NK-92 (cell line): ENCODE results near the gene CCDC146.
"Not testable (repeated sequence)": the region's sequence is repeated elsewhere in the genome, so short reads cannot be mapped to it uniquely, and the experiment has no call there.

Source experiments
- DNase-seq: peaks from one replicate; lab custom pipeline; 2025; ENCODE audit not compliant: unreplicated experiment; lab: John Stamatoyannopoulos, UW

Gene CCDC146

DNA sequence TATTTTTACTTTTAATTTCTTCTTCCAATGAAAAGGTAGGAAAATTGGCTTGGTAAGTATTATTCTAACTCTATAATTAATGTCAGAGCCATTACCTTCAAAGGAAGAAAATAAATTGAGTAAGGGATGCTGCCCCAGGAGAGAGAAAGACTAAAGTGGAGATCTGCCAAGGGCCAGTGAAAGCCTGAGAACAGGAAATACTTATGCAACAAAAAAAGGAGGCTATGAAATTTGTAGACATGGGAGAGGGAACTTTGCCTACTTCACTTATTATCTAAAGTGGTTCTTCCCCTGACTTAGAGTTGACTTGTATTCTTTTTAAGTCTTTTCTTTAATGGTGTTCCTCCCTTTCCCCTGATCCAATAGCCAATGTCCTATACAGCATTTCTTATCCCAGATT, 29.8 kb downstream of the CCDC146 start:
- not testable (repeated sequence) for DNase-seq

DNA sequence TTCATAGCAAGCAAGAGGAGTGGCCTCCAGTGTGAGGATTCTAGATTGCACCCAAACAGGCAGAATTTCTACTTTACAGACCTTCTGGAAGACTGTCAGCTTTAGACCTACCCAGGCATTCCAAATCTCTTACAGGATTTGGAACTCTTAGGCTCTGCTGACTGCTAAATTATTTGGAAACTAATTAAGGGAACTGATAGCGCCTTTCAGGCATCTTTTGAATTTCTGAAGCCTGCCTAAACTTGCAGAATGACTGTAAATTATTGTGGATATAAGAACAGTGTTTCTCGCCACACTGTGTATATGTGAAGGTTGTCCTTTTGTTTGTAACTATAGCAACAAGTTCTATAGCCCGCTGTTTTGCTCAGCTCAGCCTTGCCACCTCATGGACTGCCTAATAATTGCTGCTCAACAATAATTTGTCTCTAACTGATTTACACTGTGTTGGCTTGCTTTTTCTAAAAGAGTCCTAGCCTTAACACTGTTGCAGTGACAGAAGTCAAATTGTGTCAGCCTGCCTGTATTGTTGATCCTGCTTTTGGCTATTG, 32.6 kb downstream of the CCDC146 start:
- DNase-seq, result not testable (repeated sequence)

DNA sequence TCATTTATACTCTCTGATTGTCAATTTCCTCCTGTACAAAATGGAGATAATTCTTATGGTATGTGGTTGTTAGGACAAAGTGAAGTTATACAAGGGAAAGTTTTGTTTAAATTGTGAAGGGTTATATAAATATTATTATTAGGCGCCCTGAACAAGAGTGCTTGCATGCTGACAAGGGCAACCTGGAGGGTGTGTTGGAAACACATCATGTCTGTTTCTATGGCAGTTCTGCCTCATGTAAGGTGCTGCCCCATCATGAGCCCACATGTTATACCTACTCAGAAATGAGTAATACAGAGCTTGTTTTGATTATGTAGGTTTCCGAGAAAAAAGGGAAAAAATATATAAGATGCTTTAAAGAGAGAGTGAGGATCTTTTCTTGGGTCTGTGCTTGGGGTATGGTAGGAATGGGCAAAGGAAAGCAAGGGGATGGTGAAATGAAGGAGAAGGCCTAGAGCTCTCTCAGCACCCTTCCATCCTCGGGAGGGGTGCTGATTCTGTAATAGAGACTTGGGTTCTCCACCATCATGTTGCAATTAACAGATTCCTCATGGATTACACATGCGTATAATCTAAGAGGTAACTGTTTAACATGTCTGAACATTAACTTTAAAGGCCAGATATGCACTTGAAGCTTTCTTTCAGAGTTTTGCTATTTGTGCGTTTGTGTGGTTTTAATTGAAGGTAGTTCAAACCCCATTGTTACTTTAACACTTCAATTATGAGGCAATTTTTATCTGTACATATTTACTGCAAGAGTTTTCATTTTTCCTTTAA, 33.4 kb downstream of the CCDC146 start:
- not testable (repeated sequence) for DNase-seq

DNA sequence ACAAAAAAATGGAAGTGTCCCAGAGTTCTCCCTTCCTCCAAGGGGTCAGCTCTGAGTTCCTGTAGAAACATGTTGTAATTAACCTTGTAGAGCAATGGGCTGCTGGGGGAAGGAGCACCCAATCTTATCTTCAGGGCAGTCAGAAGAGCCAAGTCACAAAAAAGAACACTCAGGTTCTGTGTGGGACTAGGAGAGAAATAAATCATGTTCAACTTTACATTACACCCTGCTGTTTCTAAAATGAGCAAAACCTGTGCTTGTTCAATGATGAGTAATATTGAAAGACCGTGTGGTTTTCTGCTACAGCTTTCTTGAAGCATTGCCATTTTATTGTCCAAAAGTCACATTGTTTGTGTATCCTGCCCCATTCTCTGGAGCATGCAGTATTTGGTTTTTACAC, 34.6 kb downstream of the CCDC146 start:
- DNase-seq, result not testable (repeated sequence)

DNA sequence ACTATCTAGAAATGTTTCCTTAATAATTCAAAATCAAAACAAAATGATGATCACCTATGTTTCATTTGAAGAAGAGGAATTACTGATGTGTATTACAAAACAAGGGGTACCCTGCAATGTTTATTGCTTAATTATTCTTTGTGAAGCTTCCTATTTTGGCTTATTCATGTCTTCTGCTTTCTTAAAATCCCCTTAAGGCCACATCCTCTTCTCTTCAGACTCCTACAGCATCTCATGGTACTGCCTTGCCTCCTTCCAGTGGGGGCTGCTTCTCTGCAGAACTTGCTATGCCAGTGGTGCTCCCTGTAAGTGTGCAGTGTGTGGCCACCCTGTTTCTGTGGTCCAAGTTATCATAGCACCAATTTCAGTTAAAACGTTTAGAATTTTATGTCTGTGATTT, 35.0 kb downstream of the CCDC146 start:
- no peak for DNase-seq

DNA sequence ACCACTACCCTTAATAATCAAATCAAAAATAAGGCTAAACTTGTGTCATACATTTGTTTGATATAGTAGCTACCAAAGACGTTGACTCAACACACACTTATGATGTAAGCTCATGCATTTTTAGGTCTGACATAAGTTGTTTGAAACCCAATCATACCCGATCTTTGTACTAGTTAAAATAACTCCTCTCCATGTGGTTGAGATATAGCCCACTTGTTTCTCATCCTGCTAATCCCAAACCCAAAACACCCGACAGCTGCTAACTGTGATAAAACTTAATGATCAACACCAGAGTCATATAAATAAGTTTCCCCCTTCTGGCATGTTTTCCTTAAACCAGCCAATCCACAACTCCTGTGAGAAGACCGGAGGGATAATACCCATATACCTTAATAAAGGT, 48.7 kb downstream of the CCDC146 start:
- not testable (repeated sequence) for DNase-seq

DNA sequence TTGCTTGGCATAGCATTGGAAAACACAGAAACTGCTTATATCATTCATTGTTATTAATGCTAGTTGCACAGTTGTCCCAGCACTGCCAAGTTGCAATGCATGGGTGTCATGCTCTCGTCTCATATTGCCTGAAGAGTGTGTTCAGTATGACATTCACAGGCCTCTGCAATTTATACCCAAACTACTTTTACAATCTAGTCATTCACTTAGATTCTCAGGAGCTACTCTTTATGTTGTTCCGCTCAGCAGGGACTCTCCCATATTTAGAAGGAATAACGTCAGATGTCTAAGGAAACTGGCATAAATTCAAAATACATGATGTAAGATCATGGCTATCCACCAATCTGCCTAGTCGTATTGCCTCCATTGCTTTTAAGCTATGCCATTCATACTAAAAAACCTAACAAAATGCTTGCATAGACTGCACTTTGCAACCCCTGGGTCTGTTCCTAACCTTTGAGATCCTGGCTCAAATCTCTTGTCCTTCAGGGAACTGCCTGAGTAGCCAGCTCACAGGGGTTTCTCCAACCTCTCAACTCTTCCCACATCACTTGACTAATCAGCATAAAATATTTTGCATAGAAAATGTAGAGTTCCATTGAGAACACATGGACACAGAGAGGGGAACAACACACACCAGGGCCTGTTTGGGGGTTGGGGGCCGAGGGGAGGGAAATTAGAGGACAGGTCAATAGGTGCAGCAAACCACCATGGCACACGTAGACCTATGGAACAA, 50.2 kb downstream of the CCDC146 start:
- not testable (repeated sequence) for DNase-seq

DNA sequence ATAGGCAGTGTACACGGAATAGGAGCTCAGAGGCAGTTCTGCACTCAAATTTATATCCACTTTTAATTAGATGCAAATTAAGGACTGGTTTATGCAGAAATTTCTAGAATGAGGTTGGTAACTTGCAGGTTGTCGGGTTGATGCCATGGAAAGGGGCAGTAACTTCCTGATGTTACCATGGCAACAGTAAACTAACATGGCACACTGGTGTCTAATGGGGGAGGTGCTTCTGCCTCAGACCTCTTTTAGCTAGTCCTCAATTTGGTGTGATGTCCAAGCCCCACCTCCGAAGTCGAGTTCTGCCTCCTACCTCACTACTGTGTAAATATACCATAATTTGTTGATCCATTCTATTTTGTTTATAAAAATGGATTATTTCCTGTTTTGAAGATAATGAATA, 52.0 kb downstream of the CCDC146 start:
- not testable (repeated sequence) for DNase-seq

DNA sequence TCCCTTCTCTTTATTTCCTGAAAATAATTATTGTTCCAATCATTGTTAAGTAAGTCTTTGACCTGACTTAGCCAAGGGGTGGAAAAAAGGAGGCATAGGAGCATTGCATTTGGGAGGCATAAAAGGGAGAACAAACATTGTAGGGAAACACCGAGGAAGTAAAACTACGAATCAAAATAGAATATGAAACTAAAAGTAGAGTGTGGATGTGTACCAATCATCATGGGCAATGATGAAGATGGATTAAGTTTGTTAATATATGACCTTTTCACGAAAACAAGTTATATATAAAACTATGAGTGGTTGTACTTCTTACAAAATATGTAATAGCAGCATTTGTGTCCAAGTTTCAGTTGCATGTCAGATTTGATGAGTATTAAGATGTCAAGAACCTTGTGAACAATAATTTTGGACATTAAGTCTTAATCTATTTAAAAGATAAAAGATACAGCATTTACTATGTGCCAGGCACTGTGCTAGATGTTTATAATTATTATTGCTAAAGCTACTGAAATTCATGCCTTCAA, 52.9 kb downstream of the CCDC146 start:
- DNase-seq, result not testable (repeated sequence)

DNA sequence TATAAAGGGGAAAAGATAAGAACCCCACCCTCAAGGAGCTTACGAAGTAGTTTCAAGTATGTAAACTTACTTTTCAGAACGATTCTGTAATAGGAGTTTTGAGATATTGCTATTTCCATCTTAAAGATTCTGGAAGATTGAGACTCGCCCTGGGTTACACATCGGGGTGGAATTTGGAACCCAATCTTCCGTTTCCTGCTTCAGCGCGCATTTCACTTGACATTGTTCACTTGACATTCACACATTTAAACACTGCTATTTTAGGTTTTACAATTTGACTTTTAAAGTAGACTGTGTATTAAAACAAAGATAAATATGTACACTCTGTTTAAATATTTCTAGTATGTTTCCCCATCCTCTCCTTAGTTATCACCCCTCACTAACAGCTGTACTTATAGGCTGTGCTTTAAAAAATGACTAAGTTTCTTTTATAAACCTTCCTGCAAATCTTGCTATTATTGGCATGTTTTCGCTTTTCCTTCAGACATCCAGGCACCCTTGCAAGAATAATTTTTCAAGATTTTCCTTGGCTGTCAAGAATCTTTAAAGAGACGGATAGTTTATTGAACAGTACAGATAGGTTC, 55.0 kb downstream of the CCDC146 start:
- DNase-seq, result not testable (repeated sequence)

DNA sequence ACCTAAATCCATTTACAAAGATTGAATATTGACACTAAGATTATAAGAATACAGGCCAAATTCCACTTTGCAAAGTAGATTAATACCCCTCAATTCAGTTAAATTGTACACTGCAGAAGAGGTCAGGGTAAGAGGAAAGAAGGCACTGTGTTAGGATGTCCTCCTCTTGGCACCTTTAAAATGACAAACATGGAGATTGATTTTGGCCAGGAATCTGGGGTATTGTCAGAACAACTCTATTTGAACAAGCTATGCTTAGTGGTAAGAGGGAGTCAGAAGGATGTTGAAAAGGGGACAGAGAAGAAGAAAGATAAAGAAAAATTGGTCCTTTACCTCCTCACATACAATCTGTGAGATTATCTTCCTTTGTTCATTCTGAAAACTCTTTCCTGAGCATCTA, 55.6 kb downstream of the CCDC146 start:
- not testable (repeated sequence) for DNase-seq

DNA sequence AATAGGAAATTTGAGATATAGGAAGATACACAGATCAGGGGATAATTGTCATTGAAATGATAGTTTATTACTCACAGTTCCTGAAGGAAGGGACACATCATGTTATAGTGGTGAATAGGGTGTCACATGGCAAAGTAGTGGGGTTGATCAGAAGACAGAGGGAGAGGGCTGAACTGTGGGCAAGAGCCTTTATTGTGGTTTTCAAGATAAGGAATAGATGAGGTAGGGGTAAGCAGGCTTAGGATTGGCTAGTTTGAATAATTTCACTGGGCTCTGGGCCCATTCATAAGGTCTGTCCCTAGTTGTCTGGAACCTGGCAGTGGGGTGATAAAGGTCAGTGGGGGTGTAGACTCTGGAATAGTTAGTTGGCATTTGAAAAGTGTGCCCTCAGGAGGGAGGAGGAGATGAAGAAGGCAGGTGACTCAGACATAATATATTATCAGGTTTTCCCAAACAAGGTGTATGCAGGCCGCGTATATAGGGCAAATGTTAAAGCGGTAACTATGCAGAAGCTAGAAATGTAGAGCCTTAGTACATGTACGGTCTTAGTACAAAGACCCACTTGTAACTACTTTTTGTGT, 58.7 kb downstream of the CCDC146 start:
- no peak for DNase-seq

DNA sequence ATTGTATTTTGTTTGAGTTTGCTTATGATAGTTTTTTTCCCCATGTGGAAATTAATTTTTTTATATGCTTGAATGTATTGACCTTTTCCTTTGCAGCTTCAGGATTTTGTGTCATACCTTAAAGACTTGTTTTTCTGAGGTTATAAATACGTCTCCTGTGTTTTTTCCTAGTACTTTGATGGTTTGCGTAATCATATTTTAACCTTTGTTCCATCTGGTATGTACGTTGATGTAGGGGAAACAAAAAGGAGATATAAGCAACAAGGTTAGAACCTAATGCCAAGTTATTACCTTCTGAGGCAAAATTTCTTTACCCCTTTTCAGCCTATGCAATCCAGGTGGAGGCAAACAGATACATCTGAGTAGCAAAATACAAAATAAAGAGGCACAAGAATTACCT, 59.3 kb downstream of the CCDC146 start:
- DNase-seq, result no peak

DNA sequence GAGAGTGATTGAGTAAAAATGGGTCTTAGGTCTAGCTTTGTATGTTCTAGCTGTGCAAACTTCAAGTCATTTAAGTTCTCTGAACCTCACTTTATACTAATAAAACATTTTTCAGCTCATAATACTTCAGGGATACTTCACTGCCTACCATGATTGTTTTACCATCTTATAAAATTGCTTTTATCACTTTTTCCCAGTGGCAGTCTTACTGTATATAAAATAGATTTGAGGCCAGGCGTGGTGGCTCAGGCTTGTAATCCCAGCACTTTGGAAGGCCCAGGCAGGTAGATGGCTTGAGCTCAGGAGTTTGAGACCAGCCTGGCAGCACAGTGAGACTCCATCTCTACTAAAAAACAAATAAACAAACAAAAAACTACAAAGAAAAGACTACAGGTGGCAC, 59.8 kb downstream of the CCDC146 start:
- DNase-seq, result no peak

DNA sequence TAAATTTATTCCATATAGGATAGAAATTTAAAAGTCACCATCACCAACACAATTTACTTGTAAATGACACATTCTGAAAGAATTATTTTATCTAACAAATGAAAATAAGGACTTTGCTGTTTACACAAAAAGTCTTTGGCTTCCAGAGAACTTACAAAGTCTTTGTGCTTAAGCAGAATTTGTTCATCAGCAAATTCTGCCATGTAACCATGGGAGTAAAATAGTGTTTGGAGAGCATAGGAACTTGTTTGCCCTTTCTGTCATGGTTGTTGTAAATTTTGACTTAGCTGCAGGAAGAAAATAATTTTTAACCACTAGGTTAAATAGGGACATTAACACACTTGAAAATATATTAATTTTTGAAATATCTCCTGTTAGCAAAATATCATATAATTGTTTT, 62.0 kb downstream of the CCDC146 start:
- no peak for DNase-seq

DNA sequence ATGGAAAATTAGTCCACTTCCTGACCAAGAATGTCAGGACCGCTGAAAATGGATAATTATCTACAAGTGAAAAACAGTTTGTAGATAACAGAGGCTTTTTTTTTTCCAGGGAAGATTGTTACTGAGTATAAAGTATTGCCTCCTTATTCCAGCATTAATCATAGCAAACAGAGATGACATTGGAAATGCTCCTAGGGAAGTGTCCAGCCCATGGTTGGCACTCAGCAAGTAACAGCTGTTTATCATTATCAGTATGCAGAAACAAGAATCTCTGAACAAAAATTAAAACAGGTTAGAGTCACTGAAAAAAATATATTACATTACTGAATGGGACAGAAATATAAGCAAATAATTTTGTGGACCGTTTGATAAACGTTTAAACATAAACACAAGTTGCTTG, 62.6 kb downstream of the CCDC146 start:
- no peak for DNase-seq

DNA sequence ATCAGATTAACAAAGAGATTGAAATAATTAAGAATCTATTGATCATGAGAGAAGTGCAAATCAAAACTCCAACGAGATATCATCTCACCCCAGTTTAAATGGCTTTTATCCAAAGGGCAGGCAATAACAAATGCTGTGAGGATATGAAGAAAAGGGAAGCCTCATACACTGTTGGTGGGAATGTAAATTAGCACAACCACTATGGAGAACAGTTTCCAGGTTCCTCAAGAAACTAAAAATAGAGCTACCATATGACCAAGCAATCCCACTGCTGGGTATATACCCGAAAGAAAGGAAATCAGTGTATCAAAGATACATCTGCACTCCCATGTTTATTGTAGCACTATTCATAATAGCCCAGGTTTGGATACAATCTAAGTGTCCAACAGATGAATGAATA, 63.5 kb downstream of the CCDC146 start:
- no peak for DNase-seq

DNA sequence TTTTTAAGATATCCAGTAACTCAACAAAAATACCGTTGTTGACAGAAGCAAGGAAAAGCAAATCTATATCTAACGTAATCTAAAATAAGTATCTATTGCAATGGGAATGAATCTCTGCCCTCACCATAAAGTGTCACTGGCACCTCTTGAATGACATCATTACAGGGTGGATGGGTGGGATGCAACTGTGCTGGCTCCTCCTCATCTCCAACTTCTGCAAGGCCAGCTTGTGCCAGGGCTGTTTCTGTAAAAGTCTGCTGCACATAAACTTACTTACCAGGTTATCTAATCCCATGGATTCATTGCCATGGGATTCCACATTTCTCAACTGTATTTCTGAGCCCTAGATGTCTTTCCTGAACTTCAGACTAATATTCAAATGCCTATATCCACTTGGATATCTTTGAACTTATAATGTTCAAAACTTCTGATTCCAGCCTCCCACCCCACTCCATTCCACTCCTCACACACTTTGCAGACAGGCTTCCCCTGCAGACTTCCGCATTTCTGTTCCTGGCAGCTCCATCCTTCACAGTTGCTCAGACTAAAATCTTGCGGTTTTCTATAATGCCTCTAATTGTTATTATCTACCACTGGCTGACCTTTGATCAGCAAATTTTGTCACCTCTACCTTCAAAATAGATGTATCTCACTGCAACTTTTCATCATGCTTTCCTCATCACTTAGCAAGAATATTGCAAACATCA, 66.5 kb downstream of the CCDC146 start:
- no peak for DNase-seq

DNA sequence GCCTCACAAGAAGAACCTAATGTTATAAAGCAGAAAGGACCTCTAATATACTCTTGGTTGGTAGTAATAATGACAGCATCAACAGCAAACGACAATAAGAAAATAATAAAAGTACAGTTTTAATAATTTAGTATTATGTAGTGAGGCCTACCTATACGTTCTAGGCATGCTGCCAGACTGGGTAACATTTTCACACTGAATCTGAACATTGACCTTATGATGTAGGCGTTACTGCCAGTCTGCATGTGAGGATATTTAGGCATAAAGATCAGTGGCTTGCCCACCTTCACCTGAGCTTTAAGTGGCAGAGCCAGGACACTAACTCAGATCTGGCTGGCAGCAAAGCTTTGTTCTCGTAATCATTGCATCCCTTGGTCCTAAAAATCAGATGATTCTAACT, 74.7 kb downstream of the CCDC146 start:
- no peak for DNase-seq
